Omental fat pad (tissue), 4 donors: ENCODE results near the gene TTLL11. TPM values are rescaled to one million over a fixed set of nuclear protein-coding genes. Genes with fewer than 3 reads are reported as not detected.
A peak's percentile ranks its signal among the peaks of the same experiment; 100 is the strongest.

Experiments
- ATAC-seq: fragments of 150-250 bp; one replicate; pipeline ENCODE4 v1.9.1; 2016; ENCODE audit warnings: mild to moderate bottlenecking, moderate library complexity; ENCODE audit not compliant: low FRiP score
- DNase-seq: peaks from one replicate; pipeline ENCODE4 v3.0.0-alpha.2; 2019; ENCODE audit warnings: low spot score
- CTCF ChIP-seq, 3 donors: fragments of 450-650 bp; IDR thresholded peaks; one replicate each; pipeline ENCODE4 v1.5.1; 2016 to 2017; ENCODE audit warnings: antibody characterized with exemption in 3 of 3, mild to moderate bottlenecking in 3 of 3, moderate library complexity in 2 of 3
- total RNA-seq, 4 donors: library from RNA; depleted of rRNA; stranded (reverse); fragments of >200 nt; gene quantifications; one replicate each; pipeline ENCODE4 v1.1.0, GENCODE V29; 2016

Gene TTLL11
- total RNA-seq, 4 donors from 2014 or later = 7.0 to 16.0 (median 10.2) TPM

GRCh38 chr9:121878271-121878822 lies 214.8 kb downstream of the TTLL11 start:
- no peak for TF ChIP-seq CTCF (IDR thresholded peaks at IDR 0.05)
- ATAC-seq (no peak), DNase-seq (no peak)

GRCh38 chr9:121876658-121877271 lies 216.3 kb downstream of the TTLL11 start:
- TF ChIP-seq CTCF (IDR thresholded peaks at IDR 0.05) = no peak
- DNase-seq = no peak
- ATAC-seq = peak; percentile 77

- DNase-seq = no peak
- peak; percentile 8 for ATAC-seq
- TF ChIP-seq CTCF (IDR thresholded peaks at IDR 0.05) = no peak
These were observed 216.9 kb downstream of the TTLL11 start for GRCh38 chr9:121876255-121876654.

GRCh38 chr9:121874524-121874923 lies 218.6 kb downstream of the TTLL11 start:
- no peak for TF ChIP-seq CTCF (IDR thresholded peaks at IDR 0.05)
- ATAC-seq (no peak), DNase-seq (no peak)

- DNase-seq = no peak
- peak; percentile 28 for ATAC-seq
These were observed 221.6 kb downstream of the TTLL11 start for GRCh38 chr9:121871431-121872025.

GRCh38 chr9:121870271-121870670 lies 222.8 kb downstream of the TTLL11 start:
- DNase-seq (no peak), ATAC-seq (no peak)
- no peak for TF ChIP-seq CTCF (IDR thresholded peaks at IDR 0.05)

More at GRCh38 chr9:121871431-121872025, 221.6 kb downstream of the TTLL11 start:
- TF ChIP-seq CTCF (IDR thresholded peaks at IDR 0.05) = no peak

GRCh38 chr9:121868626-121869025 lies 224.5 kb downstream of the TTLL11 start:
- TF ChIP-seq CTCF (IDR thresholded peaks at IDR 0.05) = no peak
- DNase-seq (no peak), ATAC-seq (no peak)
